Measurements from ENCODE around the gene GPR42. TPM values are rescaled to one million over a fixed set of nuclear protein-coding genes. Genes with fewer than 3 reads are reported as not detected.
"Not testable (repeated sequence)": the region's sequence is repeated elsewhere in the genome, so short reads cannot be mapped to it uniquely, and the experiment has no call there.

Gene GPR42
- total RNA-seq, 1 donor from 2014 or later = not detected

GRCh38 chr19:35357867-35358573 is 12.8 kb upstream of the GPR42 start, which contains the start of gene FFAR3:
TSS of gene FFAR3 (plus strand) at chr19:35358460. CDS start at chr19:35358891, 431 bp downstream.
- Histone ChIP-seq H3K9me3 (no peaks in the 10 kb centered on the region), H3K27me3 (no peaks in the 10 kb centered on the region), H3K4me3 (no peak within 1 kb of the TSS), H3K36me3 (no peaks in the 10 kb centered on the region), H3K27ac (no peak within 1 kb of the TSS), H3K4me1 (peaks cover 7% of the 10 kb centered on the region)
- intact Hi-C loops (cut with DNase I) = loop anchor here (10.0 kb wide), 2 partner anchors 107 to 137 kb away; partner anchors contain the start of gene KRTDAP
- peak; percentile 68 for DNase-seq
- TF ChIP-seq CTCF (IDR thresholded peaks at IDR 0.05) = no peak
- peak; percentile 59 for ATAC-seq

GRCh38 chr19:35358834-35359233 is 12.0 kb upstream of the GPR42 start:
- H3K27me3 ChIP-seq, ATAC-seq, H3K27ac ChIP-seq, H3K9me3 ChIP-seq, H3K36me3 ChIP-seq, H3K4me3 ChIP-seq, H3K4me1 ChIP-seq: not testable (repeated sequence)
- intact Hi-C loops (cut with DNase I) = loop anchor here (10.0 kb wide), 2 partner anchors 106 to 136 kb away; partner anchors contain the start of gene KRTDAP
- peak; percentile 42 for DNase-seq

- peak; percentile 52 for DNase-seq
- H3K4me1 ChIP-seq, H3K27ac ChIP-seq, H3K4me3 ChIP-seq, ATAC-seq, H3K36me3 ChIP-seq, H3K9me3 ChIP-seq, H3K27me3 ChIP-seq: not testable (repeated sequence)
- intact Hi-C loops (cut with DNase I) = loop anchor here (10.0 kb wide), 2 partner anchors 105 to 135 kb away; partner anchors contain the start of gene KRTDAP
Measured at GRCh38 chr19:35359395-35359794, 11.5 kb upstream of the GPR42 start.

- ATAC-seq; H3K27me3 ChIP-seq; H3K9me3 ChIP-seq; H3K36me3 ChIP-seq; H3K27ac ChIP-seq; H3K4me3 ChIP-seq; DNase-seq; H3K4me1 ChIP-seq; intact Hi-C loops (cut with DNase I): not testable (repeated sequence)
Measured at GRCh38 chr19:35360081-35360480, 10.8 kb upstream of the GPR42 start.

GRCh38 chr19:35360880-35361420 is 9.9 kb upstream of the GPR42 start:
- ATAC-seq (no peak), DNase-seq (no peak)
- Histone ChIP-seq H3K4me3 (no peak overlapping the region), H3K9me3 (no peaks in the 10 kb centered on the region), H3K36me3 (no peaks in the 10 kb centered on the region), H3K27ac (no peak overlapping the region), H3K27me3 (no peaks in the 10 kb centered on the region), H3K4me1 (peaks cover 7% of the 10 kb centered on the region)
- TF ChIP-seq CTCF (IDR thresholded peaks at IDR 0.05) = no peak
- intact Hi-C loops (cut with DNase I) = no loop called here

GRCh38 chr19:35362261-35363000 is 8.4 kb upstream of the GPR42 start:
- intact Hi-C loops (cut with DNase I) = no loop called here
- no peak for ATAC-seq
- H3K4me1 ChIP-seq = peaks cover 7% of the 10 kb centered on the region
- TF ChIP-seq CTCF (IDR thresholded peaks at IDR 0.05) = no peak
- H3K9me3 ChIP-seq = no peaks in the 10 kb centered on the region
- no peak overlapping the region for H3K27ac ChIP-seq
- no peaks in the 10 kb centered on the region for H3K27me3 ChIP-seq
- no peaks in the 10 kb centered on the region for H3K36me3 ChIP-seq
- no peak for DNase-seq
- no peak overlapping the region for H3K4me3 ChIP-seq
